ENCODE measurements around the gene OGFR.

OGFR gene

DNA sequence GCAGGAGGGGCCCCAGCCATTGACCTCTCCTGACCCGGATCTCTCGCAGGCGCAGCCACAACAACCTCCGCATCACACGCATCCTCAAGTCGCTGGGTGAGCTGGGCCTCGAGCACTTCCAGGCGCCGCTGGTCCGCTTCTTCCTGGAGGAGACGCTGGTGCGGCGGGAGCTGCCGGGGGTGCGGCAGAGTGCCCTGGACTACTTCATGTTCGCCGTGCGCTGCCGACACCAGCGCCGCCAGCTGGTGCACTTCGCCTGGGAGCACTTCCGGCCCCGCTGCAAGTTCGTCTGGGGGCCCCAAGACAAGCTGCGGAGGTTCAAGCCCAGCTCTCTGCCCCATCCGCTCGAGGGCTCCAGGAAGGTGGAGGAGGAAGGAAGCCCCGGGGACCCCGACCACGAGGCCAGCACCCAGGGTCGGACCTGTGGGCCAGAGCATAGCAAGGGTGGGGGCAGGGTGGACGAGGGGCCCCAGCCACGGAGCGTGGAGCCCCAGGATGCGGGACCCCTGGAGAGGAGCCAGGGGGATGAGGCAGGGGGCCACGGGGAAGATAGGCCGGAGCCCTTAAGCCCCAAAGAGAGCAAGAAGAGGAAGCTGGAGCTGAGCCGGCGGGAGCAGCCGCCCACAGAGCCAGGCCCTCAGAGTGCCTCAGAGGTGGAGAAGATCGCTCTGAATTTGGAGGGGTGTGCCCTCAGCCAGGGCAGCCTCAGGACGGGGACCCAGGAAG, 7.7 kb downstream of the OGFR start:
- Histone ChIP-seq H3K79me2 (ENCODE audit: insufficient read depth, low read depth) (0 out of 2 replicates have a peak, but pooled peaks cover 5% of the 10 kb centered on the region), H3K27ac (no peak overlapping the region), H2AFZ (ENCODE audit: low read depth) (no peak overlapping the region), H3K4me2 (no peak overlapping the region), H3K27me3 (ENCODE audit: insufficient read depth, low read depth) (peaks cover 17% of the 10 kb centered on the region), H3K4me3 (IDR thresholded peaks at IDR 0.05; ENCODE audit: insufficient read depth, low read depth, low read length) (no peak overlapping the region), H3K9ac (no peak overlapping the region), H4K20me1 (ENCODE audit: insufficient read depth) (no peaks in the 10 kb centered on the region), H3K36me3 (ENCODE audit: insufficient read depth) (no peaks in the 10 kb centered on the region; the same call in 1 of the 2 replicates), H3K4me1 (ENCODE audit: low read depth, poor library complexity, severe bottlenecking) (no peaks in the 10 kb centered on the region)
- TF ChIP-seq, protein P1, sequence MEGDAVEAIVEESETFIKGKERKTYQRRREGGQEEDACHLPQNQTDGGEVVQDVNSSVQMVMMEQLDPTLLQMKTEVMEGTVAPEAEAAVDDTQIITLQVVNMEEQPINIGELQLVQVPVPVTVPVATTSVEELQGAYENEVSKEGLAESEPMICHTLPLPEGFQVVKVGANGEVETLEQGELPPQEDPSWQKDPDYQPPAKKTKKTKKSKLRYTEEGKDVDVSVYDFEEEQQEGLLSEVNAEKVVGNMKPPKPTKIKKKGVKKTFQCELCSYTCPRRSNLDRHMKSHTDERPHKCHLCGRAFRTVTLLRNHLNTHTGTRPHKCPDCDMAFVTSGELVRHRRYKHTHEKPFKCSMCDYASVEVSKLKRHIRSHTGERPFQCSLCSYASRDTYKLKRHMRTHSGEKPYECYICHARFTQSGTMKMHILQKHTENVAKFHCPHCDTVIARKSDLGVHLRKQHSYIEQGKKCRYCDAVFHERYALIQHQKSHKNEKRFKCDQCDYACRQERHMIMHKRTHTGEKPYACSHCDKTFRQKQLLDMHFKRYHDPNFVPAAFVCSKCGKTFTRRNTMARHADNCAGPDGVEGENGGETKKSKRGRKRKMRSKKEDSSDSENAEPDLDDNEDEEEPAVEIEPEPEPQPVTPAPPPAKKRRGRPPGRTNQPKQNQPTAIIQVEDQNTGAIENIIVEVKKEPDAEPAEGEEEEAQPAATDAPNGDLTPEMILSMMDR (conservative IDR thresholded peaks at IDR 0.05; ENCODE audit: low read depth, low read length), result no peak

DNA sequence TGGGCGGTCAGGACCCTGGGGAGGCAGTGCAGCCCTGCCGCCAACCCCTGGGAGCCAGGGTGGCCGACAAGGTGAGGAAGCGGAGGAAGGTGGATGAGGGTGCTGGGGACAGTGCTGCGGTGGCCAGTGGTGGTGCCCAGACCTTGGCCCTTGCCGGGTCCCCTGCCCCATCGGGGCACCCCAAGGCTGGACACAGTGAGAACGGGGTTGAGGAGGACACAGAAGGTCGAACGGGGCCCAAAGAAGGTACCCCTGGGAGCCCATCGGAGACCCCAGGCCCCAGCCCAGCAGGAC, 8.2 kb downstream of the OGFR start:
- Histone ChIP-seq H3K79me2 (ENCODE audit: insufficient read depth, low read depth) (0 out of 2 replicates have a peak, but pooled peaks cover 5% of the 10 kb centered on the region), H3K36me3 (ENCODE audit: insufficient read depth) (no peaks in the 10 kb centered on the region; the same call in 1 of the 2 replicates), H3K4me1 (ENCODE audit: low read depth, poor library complexity, severe bottlenecking) (no peaks in the 10 kb centered on the region), H3K27me3 (ENCODE audit: insufficient read depth, low read depth) (peaks cover 22% of the 10 kb centered on the region), H2AFZ (ENCODE audit: low read depth) (no peak overlapping the region), H3K4me2 (no peak overlapping the region), H3K9ac (no peak overlapping the region), H3K4me3 (IDR thresholded peaks at IDR 0.05; ENCODE audit: insufficient read depth, low read depth, low read length) (no peak overlapping the region), H4K20me1 (ENCODE audit: insufficient read depth) (no peaks in the 10 kb centered on the region), H3K27ac (no peak overlapping the region)
- TF ChIP-seq, protein P1 (conservative IDR thresholded peaks at IDR 0.05; ENCODE audit: low read depth, low read length), result no peak

DNA sequence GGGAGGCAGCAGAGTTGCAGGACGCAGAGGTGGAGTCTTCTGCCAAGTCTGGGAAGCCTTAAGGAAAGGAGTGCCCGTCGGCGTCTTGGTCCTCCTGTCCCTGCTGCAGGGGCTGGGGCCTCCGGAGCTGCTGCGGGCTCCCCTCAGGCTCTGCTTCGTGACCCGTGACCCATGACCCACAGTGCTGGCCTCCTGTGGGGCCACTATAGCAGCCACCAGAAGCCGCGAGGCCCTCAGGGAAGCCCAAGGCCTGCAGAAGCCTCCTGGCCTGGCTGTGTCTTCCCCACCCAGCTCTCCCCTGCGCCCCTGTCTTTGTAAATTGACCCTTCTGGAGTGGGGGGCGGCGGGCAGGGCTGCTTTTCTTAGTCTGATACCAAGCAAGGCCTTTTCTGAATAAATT, 9.0 kb downstream of the OGFR start:
- Histone ChIP-seq H3K79me2 (ENCODE audit: insufficient read depth, low read depth) (no peaks in the 10 kb centered on the region), H3K4me3 (IDR thresholded peaks at IDR 0.05; ENCODE audit: insufficient read depth, low read depth, low read length) (no peak overlapping the region), H3K4me2 (no peak overlapping the region), H2AFZ (ENCODE audit: low read depth) (no peak overlapping the region), H3K4me1 (ENCODE audit: low read depth, poor library complexity, severe bottlenecking) (no peaks in the 10 kb centered on the region), H3K9ac (no peak overlapping the region), H4K20me1 (ENCODE audit: insufficient read depth) (no peaks in the 10 kb centered on the region), H3K36me3 (ENCODE audit: insufficient read depth) (no peaks in the 10 kb centered on the region; the same call in 1 of the 2 replicates), H3K27me3 (ENCODE audit: insufficient read depth, low read depth) (peaks cover 30% of the 10 kb centered on the region), H3K27ac (no peak overlapping the region)
- TF ChIP-seq, protein P1 (conservative IDR thresholded peaks at IDR 0.05; ENCODE audit: low read depth, low read length), result no peak

DNA sequence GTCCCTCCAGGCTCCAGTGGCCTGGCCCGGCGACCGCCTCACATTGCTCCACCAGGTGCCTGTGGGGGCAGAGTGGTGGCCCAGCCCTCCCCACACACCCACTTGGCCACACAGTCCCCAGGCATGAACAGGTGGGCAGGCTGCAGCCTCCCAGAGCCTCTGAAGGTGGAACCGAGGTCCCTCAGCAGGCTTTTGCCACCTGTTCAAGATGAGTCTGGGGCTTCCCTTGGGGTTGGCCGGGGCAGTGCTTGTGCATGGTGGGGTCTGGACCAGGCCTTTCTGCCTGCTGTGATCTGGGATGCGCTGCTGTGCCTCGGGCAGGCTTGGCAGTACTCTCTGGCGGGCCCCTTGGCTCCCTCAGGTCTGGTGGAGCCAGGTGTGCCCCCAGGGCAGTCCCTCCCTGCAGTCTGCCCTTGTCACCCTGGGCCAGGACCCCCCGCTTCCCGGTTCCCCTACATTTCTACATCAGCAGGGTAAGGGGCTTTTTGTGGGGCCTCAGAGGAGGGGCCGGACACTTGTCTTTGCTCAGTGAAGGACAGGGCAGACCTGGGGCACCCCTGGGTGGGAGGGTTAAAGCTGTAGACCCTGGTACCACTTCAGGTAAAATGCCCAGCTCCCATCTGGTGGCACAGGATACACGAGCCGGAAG, 9.5 kb downstream of the OGFR start:
- Histone ChIP-seq H3K4me2 (no peak overlapping the region), H3K79me2 (ENCODE audit: insufficient read depth, low read depth) (no peaks in the 10 kb centered on the region), H3K27ac (no peak overlapping the region), H3K36me3 (ENCODE audit: insufficient read depth) (no peaks in the 10 kb centered on the region), H3K4me1 (ENCODE audit: low read depth, poor library complexity, severe bottlenecking) (no peaks in the 10 kb centered on the region), H2AFZ (ENCODE audit: low read depth) (no peak overlapping the region), H4K20me1 (ENCODE audit: insufficient read depth) (no peaks in the 10 kb centered on the region), H3K4me3 (IDR thresholded peaks at IDR 0.05; ENCODE audit: insufficient read depth, low read depth, low read length) (no peak overlapping the region), H3K9ac (no peak overlapping the region), H3K27me3 (ENCODE audit: insufficient read depth, low read depth) (peaks cover 36% of the 10 kb centered on the region)
- TF ChIP-seq, protein P1 (conservative IDR thresholded peaks at IDR 0.05; ENCODE audit: low read depth, low read length), result no peak

All from KMS-11 (cell line).